Hippocampal formation (tissue), 2 donors: ENCODE data around the gene AMPD3.

Source experiments
- DNase-seq, 2 donors: peaks; one replicate each; lab custom pipeline; 2025; lab: John Stamatoyannopoulos, UW

The AMPD3 gene

GRCh38 chr11:10461276-10461790, 6.3 kb downstream of the AMPD3 start:
- DNase-seq, result no peak

GRCh38 chr11:10462746-10463300, 7.8 kb downstream of the AMPD3 start:
- DNase-seq, result no peak

GRCh38 chr11:10473371-10473770, 18.3 kb downstream of the AMPD3 start:
- DNase-seq, result no peak

- no peak for DNase-seq
Observed at GRCh38 chr11:10474551-10474950, 19.5 kb downstream of the AMPD3 start.

- no peak for DNase-seq
Observed at GRCh38 chr11:10476342-10476741, 21.3 kb downstream of the AMPD3 start.

- DNase-seq, result no peak
Observed at GRCh38 chr11:10476927-10477689, 22.0 kb downstream of the AMPD3 start.

- DNase-seq, result no peak
Observed at GRCh38 chr11:10477690-10478046, 22.6 kb downstream of the AMPD3 start.

GRCh38 chr11:10478066-10478465, 23.0 kb downstream of the AMPD3 start:
- no peak for DNase-seq

GRCh38 chr11:10478574-10479550, 23.8 kb downstream of the AMPD3 start:
- DNase-seq, result peak; percentile 15 to 61

- DNase-seq, result no peak
Observed at GRCh38 chr11:10480026-10480425, 25.0 kb downstream of the AMPD3 start.

- no peak for DNase-seq
Observed at GRCh38 chr11:10480760-10481159, 25.7 kb downstream of the AMPD3 start.

- DNase-seq, result no peak
Observed at GRCh38 chr11:10481560-10482349, 26.7 kb downstream of the AMPD3 start.

- no peak for DNase-seq
Observed at GRCh38 chr11:10483174-10483573, 28.1 kb downstream of the AMPD3 start.

- DNase-seq, result no peak
Observed at GRCh38 chr11:10483584-10483983, 28.5 kb downstream of the AMPD3 start.

GRCh38 chr11:10484461-10485180, 29.6 kb downstream of the AMPD3 start:
- no peak for DNase-seq

- DNase-seq, result no peak
Observed at GRCh38 chr11:10485646-10486045, 30.6 kb downstream of the AMPD3 start.

GRCh38 chr11:10486161-10486840, 31.2 kb downstream of the AMPD3 start:
- no peak for DNase-seq

GRCh38 chr11:10487002-10487647, 32.1 kb downstream of the AMPD3 start:
- DNase-seq, result no peak

GRCh38 chr11:10488121-10488933, 33.3 kb downstream of the AMPD3 start:
- DNase-seq, result no peak
